HG02943 (cell line): ENCODE measurements around the gene SEPTIN8.

Experiments
- ATAC-seq: cut with Tn5 transposase; IDR thresholded peaks from one replicate; pipeline ENCODE4 v1.9.1; 2021; ENCODE audit warnings: mild to moderate bottlenecking, low read depth, moderate library complexity; ENCODE audit not compliant: unreplicated experiment

SEPTIN8 gene

DNA sequence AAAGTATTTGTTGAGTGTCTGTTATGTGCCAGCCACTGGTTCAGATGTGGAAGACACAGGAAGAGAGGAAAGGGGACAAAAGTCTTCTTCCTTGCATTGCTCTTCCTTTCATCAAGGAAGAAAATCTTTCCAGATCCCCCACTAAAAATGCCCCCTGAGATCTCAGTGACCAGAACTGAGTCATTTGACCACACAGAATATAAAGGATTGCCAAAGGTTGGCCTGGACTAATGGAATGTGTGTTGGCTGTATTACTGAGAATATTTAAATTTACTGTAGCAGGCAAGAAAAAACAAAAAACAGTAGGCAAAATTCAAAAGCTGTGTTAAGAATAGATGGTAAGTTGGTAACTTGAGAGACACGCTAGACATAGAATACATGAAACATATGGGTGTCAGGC, 10.0 kb upstream of the SEPTIN8 start:
- ATAC-seq = no peak

DNA sequence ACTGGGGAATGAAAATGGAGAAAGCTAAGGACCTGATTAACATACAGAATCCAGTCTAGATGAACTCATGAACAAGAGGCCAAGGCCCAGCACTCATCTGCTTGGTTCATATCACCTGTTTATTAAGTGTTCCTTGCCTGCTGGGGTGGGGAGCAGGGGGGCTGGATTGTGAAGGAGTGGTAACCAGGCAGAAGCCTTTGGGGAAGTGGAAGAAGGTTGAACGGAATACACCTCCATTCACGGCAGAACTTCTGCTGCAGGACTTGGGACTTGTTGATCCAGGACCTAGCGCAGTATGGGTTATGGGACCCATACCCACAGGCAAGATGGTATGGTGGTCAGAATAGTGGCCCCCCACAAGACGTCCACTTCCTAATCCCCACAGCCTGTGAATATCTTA, 8.8 kb upstream of the SEPTIN8 start:
- ATAC-seq = no peak

DNA sequence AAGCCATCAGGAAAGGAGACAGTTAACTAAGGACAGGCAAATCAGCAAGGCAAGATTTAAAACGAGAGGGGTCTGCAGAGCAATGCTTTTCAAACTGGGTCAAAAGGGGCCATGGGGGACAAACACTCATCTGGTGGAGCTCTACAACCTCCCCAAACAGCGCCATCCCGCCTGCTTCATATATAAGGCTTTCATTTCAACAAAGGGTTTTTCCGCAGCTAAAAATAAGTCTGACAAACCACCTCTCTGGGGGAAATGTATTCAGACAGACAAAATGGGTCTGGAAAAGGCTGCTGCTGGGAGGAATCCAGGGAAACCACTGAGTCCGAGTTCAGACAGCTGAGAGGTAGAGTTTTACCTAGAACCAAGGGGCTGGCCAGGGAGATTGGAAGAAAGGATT, 8.3 kb upstream of the SEPTIN8 start:
- no peak for ATAC-seq

DNA sequence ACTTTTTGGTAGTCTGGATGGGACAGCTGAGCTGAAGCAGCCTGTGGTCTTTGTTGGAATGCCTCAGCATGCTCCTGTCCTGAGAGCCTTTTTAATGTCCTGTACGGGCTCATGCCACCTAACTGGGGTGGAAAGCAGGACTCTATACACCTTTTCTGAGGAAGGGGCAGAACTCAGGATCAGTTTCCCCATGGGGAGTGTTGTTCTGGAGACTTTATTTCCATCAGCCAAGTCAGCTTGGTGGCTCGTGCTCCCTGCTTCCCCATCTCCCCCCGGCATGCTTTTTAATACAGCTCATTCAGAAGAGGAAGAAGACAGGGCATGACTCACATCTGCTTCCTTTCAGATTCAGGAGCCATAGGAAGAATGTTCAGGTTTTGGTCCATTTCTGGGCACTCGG, 5.1 kb upstream of the SEPTIN8 start:
- no peak for ATAC-seq

DNA sequence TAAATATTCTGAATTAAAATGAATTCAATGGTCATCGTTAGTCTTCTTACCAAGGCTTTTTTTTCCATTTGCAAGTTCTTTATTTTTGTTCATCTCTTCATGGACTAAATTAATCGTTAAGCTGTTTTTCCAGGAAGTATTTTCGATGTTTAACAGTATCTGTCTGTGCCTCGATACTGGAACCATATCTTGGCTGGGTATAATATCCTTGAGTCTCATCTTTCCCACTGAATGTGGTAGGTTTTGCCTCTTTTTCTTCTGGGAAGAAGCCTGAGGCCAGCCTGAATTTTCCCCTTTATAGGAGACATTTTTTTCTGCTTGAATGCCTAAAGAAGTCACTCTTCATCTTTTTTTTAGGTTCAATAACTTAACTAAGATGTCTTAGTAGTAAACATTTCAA, 4.0 kb upstream of the SEPTIN8 start:
- ATAC-seq = no peak

DNA sequence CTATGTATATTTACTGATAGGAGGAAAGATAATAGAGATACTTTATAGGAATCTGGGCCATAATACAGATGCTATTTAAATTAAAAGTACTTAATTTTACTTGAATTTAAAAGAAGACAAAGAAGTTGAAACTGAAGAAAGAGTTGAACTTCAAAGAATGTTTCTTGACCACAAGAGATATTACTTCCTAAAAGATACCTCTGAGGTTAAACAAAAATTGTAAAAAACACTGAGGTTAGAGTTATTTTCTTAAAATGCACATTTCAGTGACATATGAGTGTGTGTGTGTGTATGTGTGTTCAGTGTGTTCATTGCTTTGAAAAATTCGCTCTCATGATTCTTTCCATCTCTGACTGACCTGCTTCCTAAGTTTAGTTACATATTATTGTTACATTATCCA, 3.5 kb upstream of the SEPTIN8 start:
- no peak for ATAC-seq

DNA sequence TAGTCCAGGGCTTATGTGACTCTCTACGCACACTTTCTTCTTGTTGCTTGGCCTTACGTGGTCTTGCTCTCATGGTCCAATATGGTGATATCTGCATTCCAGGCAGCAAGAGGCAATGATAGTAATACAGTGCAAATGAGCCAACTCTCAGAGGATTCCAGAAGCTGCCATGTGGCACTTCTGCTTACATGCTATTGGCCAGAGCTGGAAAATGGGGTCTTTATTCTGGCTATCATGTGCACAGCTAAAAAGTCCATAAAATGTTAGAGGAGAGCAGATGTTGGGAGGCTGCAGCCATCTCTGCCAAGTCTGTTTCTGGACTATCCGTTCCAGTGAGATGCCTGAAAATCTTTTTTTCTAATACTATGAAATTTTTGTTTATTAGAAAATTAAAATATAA, 2.9 kb upstream of the SEPTIN8 start:
- no peak for ATAC-seq

DNA sequence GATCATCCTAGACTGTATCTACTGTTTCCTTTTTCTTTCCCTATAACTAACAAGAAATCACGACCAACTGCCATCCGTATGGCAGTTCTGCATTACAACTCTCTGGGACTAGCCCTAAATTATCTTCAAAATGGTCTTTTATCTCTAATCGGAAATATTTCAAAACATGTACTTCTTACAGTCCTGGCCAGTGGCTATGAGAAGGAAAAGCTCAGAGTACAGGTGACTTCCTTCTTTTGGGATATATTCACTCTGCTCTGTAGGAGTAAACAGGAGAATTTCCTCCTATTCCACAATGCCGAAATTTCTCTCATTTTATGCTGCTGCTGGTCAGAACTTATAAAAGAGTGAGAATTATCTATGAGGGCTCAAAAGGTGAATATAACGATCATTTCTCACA, 1.8 kb upstream of the SEPTIN8 start:
- ATAC-seq = no peak

DNA sequence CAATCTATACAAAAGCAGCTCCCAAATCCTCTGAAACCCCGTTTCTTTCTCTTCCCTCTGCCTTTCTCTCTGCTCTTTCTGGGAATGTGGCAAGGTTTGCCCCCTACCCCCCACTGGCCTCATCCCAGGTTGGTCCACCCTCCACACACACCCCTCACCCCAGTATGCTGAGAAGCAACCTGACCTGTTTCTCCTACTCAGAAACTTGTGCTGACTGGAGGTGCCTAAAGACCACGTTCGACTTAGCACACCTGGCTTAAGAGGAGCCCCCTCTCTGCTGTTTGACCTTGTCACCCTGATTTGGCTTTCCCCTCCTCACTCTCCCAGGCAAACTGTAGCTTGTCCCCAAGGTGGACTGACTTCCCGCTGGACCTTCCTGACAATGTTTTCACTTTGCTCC, 1.1 kb upstream of the SEPTIN8 start:
- ATAC-seq = no peak

DNA sequence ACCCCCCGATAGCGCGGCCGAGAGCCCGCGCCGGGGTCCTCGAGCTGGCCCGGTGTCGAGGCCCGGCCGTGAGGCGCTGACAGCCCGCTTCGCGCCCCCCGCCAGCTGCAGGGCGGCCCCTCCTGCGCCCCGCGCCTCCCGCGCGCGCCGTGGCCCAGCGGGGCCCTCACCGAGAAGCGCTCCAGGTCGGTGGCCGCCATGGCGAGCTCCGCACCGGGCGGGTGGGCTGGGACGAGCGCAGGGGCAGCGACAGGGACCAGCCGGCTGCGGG, 166 bp downstream of the SEPTIN8 start:
- ATAC-seq = no peak

DNA sequence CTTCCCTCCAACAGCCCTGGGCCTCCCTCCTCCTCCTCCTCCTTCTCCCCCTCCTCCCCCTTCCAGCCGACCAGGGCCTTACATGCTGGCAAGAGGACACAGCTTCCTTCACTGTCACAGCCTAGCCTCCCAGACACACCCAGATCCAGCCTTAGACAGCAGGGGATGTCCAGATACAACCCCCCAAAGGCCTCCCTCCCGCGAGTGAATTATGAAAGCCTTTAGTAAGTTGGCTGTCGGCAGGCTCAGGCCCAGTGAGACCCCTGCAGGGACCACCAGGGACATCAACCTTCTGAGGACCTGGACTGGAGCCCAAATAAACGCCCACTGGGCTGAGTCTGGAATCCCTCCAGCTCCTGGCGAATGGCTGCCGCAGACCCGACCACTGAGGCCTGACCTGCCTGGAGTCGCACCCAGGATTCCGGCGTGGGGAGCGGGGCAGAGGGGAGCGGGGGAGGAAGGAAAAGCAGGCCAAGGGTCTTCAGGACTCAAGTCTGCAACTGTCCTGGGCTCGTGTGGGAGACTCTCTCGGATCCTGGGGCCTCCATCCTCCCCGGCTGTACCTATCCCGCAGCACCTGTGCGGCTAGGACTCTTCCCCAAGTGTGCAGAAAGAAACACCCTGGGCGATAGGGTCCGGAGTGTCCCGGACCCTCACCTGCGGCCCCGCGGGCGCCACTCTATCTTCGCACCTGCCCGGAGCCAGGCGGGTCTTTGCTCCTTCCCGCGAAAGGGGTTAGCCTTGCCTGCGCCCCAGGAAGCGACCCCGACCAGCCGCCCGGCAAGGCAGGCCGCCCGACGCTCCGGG, 705 bp downstream of the SEPTIN8 start:
- ATAC-seq = peak; percentile 36

DNA sequence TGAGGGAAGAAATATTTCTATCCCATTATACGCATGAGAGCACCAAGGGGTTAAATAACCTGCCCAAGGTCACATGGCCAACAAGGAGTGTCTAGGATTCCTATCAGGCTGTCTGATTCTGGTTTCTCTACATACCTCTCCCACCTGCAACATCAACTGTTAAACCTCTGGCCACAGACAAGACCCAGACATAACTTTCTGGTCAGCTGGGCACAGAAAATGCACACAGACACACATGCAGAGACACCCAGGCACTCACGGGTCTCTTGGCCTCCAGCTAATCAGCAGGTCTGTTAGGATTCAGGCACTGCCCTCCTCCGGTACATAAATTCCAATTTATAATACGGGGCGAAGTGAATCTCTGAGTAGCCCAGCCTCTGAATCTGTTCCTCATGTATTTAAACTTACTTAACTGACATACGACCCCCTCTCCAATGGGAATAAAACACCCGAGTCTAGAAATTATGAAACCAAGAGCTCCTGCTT, 1.5 kb downstream of the SEPTIN8 start:
- no peak for ATAC-seq

DNA sequence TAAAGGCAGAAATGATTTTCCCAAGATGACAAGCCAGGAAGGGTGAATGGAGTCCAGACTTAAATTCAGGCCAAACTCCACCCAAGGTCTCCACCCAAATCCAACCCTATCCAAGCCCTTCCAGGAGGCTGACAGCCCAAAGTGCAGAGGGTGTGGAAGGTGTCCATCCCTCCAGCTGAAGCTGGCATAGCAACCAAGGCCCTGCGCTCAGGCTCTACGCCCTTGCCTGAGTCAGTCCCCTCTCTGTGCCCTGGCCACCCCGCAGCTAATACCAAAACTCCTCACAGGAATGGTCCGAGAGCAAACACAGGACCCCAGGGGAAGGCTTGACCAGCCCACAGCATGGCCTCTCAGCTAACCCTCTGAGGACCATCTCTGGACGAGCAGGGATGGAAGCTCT, 2.1 kb downstream of the SEPTIN8 start:
- no peak for ATAC-seq

DNA sequence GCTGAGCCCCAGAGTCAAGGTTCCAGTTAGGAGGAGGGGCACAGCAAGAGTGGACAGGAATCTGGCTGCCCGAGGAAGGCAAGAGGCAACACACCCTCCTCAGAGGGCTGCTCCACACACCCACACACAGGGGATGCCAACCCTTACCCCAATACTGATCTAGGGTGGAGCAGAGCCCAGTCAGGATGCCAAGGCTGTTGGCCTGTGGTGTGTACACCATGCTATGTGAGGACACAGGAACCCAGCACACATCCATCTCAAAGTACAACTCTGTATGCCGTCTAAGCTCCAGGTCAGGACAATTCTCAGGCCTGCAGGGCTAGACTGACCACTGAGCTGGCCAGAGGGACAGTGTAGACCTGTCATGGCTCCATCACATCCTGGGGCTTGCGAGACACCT, 2.6 kb downstream of the SEPTIN8 start:
- no peak for ATAC-seq

DNA sequence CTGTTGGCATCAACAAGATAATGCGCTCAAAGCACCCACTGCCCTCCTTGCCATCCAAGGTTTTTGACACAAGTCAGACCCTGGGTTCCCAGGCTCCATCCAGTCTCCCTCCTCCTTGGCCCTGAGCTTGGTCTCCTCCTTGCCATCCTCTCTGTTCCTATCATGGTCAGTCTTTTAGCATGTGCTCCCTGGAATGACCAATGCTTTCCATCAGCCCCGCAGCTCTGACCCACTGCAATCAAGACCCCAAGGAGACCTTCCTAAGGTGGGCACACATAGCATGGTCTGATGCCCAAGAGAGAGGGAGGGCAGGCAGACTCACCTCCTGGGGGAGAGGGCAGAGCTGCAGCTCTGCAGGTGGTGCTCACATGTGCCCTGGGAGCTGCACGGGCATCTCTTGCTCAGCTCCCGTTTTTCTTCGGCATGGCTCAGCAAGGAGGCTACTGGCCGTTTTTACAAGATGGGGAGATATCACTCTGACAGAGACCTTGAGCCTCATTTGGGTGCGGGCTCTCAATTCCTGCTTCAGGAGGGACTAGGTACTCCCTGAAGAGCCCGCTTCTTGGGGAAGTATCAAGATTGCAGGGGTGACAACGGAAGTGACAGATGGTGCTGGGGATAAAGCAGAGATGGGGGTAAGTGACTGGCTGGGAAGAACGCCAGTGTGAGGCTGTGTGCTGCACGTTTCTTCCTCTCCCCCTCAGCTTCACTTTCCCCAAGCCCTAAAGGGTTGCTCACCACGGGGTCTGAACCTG, 3.3 kb downstream of the SEPTIN8 start:
- no peak for ATAC-seq

DNA sequence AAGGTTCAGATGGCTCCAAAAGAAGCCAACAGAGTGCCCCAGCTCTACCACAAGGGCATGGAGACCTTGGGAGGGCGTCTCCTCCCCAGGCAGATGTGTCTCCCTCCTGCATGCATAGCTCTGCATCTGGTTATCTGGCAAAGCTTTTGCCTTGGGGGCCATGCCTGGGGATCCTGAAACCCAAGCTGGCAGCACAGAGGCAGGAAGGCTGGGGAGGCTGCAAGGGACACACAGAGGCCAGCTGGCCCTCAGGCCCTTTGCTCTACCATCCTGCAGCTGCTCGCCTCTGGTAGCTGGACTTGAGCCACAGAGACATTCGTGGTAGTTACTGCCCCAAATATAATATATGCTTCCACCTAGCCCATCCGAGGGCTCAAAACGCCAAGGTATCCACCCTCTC, 3.9 kb downstream of the SEPTIN8 start:
- no peak for ATAC-seq

DNA sequence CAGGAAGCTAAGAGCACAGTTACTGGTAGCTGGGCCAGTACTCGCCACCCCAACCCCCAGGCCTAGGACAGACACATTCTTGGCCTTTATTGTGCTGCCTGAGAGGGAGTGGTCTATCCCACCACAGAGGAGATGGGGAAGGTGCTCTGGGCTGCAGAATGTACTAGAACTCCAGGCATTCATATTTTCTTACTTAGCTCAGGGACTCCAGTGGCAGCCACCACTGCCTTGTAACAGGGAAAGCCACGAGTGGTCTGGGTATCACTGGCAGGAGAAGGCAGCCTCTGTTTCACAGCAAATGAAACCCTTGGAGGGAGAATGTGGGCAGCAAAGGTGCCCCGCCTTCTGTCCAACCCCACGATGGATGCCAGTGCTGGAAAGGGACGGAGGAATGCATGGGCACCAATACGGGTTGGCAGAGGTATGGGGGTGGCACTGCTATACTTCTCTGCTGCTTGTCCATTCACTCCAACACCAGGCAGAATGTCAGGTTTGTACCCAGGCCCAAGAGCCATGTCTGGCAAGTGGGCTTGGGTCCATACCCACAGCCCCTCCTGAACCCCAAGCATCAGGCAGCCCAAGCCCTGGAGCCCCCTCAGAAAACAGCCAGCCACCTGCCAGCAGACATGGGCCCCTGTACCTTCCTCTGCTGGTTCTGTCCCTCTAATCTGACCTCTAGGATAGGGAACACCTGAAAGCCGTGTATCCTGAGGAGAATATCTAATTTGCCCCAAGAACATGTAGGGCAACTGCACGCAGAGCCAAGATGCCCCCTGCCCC, 4.6 kb downstream of the SEPTIN8 start:
- ATAC-seq = no peak

DNA sequence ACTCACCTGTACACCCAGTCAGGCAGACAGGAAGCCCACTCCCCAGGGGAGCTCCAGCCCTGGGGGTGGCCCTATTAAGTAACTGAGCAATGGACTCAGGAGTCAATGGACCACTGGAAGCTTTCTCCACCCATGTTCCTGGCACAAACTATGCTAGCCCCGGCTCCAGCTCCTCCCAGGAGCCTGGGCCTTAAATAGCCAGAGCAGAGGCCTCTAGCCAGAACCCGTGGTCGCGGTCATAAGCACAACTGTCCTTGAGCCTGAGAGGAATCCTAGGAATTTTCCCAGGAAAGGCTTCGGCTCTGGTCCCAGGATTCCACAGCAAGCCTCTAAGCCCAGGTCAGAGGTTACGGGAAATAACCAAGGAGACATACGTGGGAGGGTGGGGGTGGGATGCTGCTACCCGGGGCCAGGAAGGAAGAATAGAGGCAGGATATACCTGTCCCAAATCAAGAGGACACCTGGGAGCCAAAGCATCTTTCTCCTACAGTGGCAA, 5.5 kb downstream of the SEPTIN8 start:
- no peak for ATAC-seq

DNA sequence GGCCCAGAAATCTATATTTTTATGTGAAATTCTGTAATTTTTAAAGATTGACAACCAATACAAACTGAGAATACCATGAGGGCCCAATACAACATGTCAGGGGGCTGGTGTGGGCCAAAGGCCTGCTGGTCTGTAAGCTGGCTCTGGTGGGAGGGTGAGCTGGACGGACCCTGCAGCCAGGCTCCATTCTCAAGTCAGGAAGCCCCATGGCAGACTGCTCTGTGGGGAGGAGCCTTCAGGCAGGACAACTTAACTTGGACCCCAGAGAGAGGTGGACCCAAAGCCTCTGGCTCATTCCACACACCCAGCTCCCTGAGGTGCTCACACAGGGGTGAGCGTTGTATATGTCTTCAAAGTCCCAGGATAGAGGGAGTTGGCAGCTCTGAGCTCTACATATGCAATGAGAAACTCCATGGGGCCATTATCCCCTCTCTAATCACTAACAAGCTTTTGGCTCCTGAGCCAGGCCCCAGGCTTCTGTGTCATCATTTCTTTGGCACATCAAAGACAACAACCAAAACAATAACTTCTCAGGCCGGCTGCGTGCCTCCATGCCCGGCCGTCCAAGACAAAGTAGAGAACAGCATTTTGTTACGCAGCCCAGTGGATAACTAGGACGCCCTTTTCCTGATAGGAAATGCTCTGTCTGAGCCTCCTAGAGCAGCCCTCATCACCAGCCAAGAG, 6.4 kb downstream of the SEPTIN8 start:
- no peak for ATAC-seq

DNA sequence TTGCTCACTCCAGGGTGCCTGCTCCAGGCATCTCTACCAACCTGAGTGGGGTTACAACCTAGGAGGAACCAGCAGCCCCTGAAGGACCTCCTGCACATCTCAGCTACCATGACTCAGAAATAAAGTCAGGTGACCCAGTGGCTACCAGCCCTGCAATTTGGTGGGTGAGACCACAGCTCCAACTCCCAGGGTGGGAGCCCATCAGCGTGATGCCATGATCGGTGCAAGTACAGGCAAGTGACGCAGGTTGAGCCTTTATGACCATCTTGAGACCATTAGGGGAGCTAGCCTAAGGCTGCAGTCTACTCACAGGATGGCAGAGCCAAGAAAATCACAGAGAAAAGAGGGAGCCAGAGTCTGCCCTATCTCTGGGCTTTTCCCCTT, 8.6 kb downstream of the SEPTIN8 start:
- ATAC-seq = no peak

DNA sequence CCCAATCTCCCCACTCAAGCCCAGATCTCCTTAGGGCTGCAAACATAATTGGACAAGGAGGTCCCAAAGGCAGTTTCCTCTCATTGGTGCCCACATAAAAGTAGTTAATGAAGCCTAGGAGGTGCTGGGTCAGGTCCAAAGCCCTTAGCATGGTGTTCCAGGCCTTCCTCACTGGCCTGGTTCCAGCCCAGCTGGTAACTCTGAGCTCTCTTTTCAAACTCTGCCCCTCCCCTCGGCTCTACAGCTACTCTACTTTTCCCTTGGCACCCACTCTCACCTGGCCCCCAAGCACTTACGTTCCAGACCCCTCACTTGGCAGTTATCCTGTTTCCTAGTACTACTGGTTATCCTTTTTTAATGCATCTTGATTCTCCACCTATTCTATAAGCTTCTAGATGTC, 9.9 kb downstream of the SEPTIN8 start:
- no peak for ATAC-seq
